ENCODE results near the gene KRTAP17-1. TPM values are rescaled to one million over a fixed set of nuclear protein-coding genes. Genes with fewer than 3 reads are reported as not detected.
"Not testable (repeated sequence)": the region's sequence is repeated elsewhere in the genome, so short reads cannot be mapped to it uniquely, and the experiment has no call there.

KRTAP17-1 gene, protein sequence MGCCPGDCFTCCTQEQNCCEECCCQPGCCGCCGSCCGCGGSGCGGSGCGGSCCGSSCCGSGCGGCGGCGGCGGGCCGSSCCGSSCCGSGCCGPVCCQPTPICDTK
- not detected in 2 replicates for total RNA-seq (2014; rRNA removed; shearing (Covaris generic))

DNA sequence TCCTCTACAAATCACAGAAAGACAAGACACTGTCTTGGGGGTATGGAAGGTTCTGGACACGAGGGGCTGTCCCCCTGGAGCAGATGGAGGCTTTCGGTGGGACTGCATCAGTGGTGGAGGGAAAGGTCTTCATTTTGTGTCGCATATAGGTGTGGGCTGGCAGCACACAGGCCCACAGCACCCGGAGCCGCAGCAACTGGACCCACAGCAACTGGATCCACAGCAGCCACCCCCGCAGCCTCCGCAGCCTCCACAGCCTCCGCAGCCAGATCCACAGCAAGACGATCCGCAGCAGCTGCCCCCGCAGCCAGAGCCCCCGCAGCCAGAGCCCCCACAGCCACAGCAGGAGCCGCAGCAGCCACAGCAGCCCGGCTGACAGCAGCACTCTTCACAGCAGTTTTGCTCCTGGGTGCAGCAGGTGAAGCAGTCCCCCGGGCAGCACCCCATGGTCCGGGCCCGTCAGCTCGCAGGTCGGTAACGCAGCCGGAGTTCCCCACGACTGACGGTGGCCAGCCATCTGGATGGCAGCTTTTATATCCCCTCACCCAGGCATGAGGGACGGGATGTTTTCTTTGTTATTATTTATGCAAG, at the start of gene KRTAP17-1:
KRTAP17-1 (minus strand) TSS at position 507 of the 591 bp plus-strand sequence; CDS start at position 447, 60 bp downstream.
- no peak for DNase-seq (ENCODE audit: low spot score)

DNA sequence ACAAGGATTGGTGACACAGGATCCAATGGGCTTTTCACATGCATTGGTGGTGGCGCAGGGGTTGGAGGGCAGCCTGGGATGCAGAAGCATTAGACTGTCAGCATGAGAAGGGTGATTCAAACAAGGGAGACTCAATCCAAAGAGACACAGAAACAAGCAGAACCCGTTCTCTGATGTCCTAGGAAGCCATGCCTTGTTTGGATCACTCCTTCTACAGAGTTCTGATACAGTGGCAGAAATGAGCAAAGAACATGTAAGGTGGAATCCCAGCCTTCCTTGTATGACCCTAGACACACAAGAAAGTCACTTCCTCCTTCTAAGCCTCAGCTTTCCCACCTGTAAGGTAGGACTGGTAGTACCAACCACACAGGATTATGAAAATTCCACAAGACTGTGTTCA, 48.4 kb upstream of the KRTAP17-1 start:
- no peak for DNase-seq (ENCODE audit: low spot score)

DNA sequence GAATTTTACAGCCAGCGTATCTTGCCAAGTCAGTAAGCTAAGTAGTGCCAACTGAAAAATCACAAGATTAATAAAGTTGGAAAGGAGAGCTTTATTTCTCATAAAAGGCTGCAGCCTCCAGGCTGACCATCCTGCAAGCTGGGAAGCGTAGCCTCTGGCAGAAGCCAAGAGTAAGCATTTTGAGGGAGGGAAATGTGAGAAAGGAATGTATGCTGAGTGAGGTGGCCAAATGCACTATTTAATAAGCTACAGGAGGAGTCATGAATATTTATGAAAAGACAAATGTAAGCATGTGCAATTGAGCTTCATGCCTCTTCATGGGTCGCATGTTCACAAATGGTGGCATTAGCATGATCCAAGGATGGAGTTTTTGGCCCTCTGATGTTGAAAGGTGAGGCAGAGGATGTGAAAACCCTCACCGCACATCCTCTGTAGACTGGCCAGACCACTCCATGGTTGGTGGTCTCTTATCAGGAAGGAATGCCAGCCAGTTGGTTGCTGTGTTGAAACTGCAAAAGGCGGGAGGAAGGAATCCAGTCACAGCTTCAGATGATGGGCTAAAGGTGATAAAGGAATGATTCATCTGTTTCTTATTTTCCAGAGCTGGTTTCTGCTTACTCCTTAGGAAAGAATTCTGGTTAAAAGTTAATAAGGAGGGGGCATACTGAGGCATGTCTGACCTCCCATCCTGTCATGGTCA, 44.9 kb upstream of the KRTAP17-1 start:
- DNase-seq (ENCODE audit: low spot score), result no peak

DNA sequence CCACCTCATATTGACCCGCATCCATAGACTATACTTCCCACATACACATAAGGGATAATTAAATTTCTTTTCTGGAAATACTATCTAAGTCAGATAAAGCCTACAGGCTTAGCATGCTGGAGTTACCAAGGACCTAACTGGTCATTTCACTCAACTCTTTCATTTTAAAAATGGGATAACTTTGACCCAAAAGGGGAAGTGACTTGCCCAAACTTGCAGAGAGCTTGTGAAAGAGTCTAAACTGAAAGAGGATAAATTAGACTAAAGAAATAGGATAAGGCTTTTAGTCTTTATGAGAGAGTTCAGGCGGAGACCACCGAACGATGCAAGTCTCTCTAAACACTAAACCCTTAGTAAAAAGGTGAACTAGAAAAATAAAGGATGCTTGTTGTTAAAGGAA, 39.0 kb upstream of the KRTAP17-1 start:
- no peak for DNase-seq (ENCODE audit: low spot score)

DNA sequence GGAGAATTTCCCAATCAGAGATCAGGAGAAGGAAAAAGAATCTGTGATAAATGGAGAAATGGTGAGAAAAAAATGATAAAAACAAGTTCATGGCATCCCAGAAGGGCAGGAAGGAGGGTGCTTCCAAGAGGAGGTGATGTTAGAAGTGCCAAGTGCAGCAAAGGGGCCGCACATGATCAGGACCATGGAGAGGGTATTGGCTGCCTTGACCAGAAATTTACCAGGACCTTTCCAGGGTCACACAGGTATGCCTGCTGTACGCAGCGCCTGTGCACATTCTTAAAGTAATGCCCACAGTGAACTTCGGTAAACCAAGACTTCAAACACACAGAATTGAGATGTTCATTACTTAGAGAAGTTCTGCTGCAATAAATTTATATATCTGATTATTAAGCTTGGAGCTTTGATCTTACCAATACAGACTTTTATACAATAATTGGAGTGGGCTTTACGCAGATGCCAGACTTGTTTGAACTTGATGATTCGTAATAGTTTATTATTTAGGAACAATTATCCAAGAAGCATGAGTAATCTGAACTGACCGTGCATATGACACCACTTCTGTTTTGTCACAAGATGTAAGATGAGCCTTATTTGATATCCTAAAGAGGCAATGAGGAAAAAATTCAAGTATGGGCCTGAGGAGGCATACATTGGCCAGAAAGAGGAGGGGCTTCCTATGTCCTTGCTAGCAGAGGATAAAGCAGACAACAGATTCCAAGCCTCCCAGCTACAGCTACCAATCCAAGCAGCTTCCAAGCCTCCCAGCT, 37.3 kb upstream of the KRTAP17-1 start:
- DNase-seq (ENCODE audit: low spot score), result no peak

DNA sequence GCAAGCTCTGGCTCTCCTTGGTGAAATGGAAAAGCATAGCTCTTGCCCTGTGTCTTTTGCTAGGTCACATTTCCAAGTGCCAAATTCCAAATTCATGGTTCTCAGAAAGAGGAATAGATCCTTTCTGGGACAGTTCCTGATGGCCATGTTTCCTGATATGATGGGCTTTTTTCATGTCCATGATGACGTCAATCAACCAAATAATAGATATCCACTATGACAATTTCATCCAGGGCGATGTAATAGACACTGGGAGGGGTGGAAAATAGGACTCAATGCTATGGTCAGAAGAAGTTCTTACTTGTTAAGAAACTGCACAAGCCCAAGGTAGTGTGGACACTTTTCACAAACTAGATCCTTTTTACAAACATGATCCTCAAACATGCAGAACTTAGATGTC, 35.7 kb upstream of the KRTAP17-1 start:
- DNase-seq (ENCODE audit: low spot score), result no peak

DNA sequence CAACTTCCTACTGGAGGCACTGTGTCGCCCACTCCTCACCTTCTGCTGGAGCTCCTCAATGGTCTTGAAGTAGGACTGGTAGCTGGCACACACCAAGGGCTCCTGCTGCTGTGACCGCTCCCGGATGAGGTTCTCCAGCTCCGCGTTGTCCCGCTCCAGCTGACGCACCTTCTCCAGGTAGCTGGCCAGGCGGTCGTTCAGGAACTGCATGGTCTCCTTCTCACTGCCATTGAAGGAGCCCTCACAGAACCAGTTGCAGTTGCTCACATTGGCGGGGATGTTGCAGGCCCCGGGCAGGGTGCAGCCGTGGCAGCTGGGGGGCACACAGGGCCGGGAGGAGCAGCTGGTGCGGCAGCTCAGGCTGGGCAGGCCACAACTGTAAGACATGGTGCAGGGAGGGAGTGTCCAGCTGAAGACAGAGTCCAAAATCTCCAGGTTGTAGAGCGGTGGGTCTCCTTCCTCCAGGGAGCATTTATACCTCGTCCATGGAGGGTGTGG, 34.9 kb upstream of the KRTAP17-1 start, which contains the start of gene KRT33A:
KRT33A (minus strand) TSS at position 448 of the 498 bp plus-strand sequence; CDS start at position 387, 61 bp downstream.
- not testable (repeated sequence) for DNase-seq (ENCODE audit: low spot score)

DNA sequence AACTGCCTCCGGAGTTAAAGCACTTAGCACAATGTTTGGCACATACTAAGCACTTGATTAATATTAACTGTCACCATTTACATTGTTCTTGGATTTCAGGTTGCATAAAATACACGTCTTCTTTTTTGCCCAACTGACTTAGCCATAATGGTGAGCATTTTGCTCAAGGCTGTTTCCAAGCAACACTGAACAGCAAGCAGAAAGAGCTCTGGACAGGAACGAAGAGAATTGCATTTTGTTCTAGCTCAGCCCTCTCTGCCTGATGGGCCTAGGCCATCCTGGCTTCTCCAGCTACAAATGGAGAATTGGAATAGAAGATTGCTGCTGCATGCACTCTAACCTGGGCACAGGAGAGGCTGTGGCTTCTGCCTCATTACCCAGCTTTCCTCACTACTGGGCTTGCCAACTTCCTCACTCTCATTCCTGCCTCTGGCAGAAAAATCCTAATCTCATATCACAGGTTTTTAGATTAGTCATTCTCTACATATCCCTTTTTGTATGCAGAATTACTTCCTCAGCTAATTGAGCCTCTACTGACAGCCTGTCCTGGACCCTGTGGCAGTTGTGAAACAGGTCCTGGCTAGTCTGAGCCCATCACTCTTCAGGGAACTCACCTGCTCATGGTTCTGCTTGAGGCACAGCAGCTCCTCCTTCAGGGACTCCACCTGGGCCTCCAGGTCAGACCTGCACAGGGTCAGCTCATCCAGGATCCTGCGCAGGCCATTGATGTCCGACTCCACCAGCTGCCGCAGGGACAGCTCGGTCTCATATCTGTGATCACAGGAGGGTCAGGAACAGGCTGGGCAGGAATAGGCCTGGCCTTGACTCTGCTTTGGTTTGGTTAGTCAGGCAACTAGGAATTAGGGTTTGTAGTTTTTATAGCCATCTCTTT, 32.6 kb upstream of the KRTAP17-1 start:
- DNase-seq (ENCODE audit: low spot score), result no peak

DNA sequence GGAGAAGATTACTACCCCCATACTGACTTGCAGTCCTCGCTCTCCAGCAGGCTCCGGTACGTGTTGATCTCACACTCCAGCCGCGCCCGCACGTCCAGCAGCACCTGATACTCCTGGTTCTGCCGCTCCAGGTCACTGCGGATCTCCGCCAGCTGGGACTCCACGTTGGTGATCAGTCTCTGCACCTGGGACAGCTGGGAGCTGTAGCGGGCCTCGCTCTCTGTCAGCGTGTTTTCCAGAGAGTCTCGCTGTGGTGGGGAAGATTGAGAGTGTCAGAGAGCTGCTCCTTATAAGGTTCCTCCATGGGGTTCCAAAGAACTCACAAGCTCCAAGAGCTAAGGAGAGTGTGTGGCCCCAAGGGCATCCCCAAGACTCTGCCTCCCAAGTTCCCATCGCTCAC, 30.9 kb upstream of the KRTAP17-1 start:
- DNase-seq (ENCODE audit: low spot score), result not testable (repeated sequence)

DNA sequence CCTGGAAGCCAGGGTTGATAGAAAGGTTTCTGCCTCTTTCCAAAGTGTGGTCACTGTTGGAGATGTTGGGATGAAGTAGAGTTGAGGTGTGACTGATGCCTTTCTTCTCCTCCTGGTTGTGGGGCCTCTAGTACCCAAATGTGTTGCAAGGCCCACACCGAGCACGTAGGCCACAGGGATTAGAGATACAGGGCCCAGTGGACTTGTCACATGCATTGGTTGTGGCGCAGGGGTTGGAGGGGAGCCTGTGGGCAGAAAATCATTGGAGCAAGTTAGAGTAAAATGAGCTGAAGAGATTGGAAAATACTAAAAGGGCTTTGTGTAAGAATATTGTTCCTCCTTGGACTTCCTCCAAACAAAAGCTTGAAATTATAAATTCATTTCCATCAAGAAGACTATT, 30.5 kb upstream of the KRTAP17-1 start:
- DNase-seq (ENCODE audit: low spot score), result no peak

DNA sequence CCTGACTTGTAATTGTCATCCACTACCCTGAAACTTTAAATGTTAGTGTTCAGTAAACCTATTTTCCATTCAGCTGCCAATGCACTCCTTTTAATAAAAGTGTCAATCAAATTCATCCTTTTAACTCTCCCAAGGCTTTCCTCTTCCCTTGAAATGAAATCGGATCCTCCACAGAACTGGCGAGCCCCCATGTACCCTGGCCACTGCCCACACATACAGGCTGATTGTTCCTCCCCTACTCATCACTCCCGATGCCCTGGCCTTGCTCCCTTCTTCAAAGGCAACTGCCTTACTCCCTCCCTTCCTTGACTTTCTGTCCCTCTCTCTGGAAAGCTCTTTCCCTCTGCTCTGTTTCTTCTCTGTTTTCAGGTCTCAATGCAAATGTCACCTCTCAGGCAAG, 27.5 kb upstream of the KRTAP17-1 start:
- no peak for DNase-seq (ENCODE audit: low spot score)

DNA sequence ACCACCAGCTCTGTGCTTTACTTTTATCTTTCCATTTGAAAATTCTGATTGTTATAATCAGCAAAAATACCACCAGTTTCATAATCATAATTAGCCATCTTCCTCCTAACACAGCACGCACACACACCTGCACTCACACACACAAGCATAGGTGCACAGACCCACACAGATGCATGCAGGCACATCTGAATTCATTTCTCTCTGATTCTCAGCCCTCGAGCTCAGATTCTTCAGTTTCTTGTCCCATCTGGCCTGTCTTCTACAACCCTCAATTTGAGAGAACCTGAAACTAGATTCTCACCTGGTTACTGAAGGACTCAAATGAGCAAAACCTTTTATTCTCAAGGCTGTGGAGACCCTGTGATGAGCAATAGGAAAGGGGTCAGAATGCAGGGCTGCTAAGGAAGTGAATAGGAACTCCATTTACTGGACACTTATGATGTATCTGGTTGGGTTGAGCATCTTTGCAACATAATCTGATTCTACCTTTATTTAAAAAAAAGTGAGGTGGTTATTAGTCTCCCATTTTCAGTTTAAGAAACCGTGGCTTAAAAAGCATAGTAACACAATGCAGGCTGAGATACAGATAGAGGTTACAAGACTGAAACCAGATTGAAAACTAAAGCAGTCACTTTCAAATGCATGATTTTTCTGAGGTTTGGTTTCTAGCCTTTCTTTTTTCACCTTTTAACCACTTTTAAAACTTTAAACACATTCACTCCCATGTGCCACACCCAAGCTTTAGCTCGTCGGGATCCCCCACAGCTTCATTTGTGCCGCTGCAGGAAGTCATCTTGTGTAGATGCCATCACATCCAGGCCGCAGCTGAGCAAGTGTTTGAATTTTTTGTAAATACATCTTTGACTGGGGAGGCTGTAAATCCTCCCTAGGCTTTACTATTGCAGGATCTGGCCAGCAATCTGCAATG, 25.7 kb upstream of the KRTAP17-1 start:
- DNase-seq (ENCODE audit: low spot score), result no peak

DNA sequence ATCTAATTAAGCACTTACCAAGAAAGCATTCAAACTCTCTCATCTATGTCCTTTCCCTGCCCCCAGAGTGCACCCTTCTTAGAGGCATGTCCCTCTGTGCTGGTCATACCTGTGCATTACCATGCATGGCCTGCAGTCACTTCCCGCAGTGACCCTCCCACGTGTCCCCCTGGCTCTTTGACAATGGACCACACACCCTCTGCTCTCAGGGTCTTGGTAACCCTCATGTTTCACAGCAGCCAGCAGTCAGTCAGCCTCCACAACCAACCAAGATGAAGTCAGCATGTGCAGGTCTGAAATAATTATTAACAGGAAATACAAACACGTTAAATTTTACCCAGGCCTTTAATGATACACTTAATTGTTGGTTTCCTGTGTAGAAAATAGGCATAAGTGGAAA, 25.0 kb upstream of the KRTAP17-1 start:
- DNase-seq (ENCODE audit: low spot score), result no peak

DNA sequence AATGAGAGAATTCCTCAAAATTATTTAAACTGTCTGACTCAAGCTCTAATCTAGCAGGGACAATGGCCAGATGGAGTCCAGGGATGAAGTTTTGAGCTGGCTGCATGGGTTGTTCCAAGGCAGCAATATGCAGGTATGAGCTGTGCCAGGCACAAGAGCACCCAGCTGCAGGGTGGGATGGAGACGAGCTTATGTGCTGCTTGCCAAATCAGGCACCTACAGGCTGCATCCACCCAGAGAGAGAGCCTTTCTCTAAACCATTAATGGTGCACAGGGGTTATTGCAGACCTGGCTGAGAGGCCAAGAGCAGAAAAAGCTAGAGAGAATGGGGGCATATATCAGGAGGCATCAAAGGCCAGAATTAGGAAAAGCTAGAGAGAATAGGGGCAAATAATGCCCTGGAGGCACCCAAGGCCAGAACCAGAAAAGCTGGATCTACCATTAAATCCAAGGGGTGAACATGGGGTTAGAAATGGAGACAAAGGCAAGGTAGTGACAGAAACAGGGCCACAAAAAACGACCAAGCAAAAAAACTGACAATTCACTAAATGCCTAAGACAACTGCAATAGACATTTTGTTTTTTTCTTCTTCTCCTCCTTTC, 24.2 kb upstream of the KRTAP17-1 start:
- no peak for DNase-seq (ENCODE audit: low spot score)

DNA sequence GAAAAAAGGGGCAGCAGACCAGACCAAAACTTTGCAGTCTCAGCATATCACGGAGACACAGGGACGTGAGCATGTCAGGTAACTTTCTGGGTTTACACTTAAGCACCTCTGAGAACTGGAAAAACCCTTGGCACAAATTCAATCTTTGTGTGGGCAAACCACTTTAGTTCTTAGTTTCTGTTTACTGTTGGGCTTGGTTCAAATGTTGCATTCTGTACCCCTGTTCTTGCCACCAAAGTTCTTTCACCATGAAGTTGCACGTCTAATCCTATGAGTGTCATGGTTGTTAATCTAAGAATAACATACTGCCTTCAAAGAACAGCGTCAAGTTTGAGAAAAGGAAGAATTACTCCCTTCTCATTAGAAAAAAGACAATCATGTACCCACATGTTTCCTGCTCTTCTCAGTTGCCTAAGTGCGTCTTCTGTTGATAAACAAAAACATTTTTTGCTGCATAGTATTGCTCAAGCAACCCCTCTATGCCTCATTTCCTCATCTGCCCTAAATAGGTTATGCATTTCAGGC, 23.5 kb upstream of the KRTAP17-1 start:
- no peak for DNase-seq (ENCODE audit: low spot score)

DNA sequence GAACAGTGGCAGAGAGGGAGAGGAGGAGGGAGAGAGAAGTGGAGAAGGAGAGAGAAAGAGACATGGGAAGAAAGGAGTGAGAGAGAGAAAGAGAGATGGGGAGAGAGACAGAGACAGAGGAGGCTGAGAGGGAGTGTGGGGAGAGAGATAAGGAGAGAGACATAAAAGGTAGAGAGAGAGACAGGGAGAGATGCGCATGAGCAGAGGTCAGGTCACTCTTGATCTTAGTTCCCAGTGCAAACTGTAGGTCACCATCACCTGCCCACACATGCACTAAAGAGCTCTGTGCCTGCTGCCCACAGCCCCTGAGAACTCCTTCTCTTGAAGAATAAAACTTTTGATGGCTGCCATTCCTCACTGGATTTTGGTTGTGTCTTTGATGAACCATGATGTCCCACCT, 20.2 kb upstream of the KRTAP17-1 start:
- DNase-seq (ENCODE audit: low spot score), result no peak

DNA sequence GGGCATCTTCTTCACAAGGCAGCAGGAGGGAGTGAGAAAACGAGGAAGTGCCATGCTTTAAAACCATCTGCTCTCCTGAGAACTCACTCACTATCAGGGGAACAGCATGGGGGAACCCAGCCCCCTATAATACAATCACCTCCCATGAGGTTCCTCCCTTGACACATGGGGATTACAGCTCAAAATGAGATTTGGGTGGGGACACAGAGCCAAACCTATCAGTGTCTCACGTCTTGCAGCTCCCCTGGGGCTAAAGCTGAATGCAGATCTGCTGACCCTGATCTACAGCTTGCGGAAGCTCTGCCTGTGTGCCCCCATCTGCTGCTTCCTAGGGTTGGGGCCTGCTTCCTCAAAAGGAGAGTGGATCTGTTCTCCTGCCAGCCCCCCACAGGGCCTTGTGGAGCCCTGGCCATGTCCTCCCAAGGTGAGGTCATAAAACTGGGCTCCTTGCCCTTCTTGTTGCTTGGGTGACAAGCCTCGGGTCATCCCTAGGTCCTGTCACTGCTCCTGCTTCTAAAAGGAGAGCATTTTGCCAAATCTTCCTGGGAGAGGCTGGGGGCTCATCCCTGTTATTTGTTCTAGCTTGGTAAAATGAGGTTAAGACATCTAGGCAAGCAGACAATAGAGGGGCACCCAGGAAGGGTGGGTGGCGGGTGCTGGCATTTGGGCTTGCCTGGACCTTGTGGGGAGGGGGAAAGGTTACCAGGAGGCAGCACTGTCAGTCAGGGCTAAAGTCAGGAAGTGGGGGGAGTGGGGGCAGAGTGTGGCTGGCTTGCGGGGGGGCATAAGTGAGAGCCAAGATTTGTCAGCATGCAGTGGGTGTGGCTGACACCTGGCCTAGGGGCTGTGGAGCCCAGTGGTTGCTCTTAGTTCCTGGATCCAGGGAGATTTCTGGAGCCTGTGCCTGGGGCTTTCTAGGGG, 19.1 kb upstream of the KRTAP17-1 start:
- DNase-seq (ENCODE audit: low spot score), result no peak

DNA sequence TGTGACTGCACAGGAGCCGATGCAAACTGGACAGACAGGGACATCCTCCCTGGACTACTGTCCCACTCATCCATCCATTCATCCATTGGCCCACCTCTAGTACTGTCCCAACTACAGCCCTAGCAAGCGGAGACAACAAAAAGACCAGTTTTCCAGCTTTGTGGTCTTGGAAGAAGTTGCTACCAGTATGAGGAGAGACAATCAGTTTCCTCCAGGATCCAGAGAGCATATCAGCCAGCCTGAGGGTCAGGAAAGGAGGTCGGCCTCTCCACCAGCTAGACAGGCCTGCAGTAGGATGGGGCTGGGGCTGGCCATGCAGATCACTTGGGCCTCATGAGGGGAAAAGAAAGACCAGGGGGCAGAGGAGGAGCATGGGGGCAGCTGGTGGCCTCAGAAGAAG, 18.3 kb upstream of the KRTAP17-1 start:
- no peak for DNase-seq (ENCODE audit: low spot score)

Data from HT-29 (cell line).